ENCODE data around the gene EHBP1. TPM values are rescaled to one million over a fixed set of nuclear protein-coding genes. Genes with fewer than 3 reads are reported as not detected.

Gene EHBP1
- total RNA-seq, 4 donors from 2014 or later, result 11.1 to 19.0 (median 15.4) TPM

GRCh38 chr2:62757029-62757428 lies 51.5 kb downstream of the EHBP1 start:
- intact Hi-C loops (cut with DNase I; ENCODE audit: low total_unique reads), result no loop called here

GRCh38 chr2:62760026-62760425 lies 54.5 kb downstream of the EHBP1 start:
- TF ChIP-seq POLR2A (IDR thresholded peaks at IDR 0.05), result no peak
- TF ChIP-seq, protein P1, sequence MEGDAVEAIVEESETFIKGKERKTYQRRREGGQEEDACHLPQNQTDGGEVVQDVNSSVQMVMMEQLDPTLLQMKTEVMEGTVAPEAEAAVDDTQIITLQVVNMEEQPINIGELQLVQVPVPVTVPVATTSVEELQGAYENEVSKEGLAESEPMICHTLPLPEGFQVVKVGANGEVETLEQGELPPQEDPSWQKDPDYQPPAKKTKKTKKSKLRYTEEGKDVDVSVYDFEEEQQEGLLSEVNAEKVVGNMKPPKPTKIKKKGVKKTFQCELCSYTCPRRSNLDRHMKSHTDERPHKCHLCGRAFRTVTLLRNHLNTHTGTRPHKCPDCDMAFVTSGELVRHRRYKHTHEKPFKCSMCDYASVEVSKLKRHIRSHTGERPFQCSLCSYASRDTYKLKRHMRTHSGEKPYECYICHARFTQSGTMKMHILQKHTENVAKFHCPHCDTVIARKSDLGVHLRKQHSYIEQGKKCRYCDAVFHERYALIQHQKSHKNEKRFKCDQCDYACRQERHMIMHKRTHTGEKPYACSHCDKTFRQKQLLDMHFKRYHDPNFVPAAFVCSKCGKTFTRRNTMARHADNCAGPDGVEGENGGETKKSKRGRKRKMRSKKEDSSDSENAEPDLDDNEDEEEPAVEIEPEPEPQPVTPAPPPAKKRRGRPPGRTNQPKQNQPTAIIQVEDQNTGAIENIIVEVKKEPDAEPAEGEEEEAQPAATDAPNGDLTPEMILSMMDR (IDR thresholded peaks at IDR 0.05 in 4 of 5, conservative IDR thresholded peaks at IDR 0.05 in 1 of 5), result no peak

More at GRCh38 chr2:62757029-62757428, 51.5 kb downstream of the EHBP1 start:
- ATAC-seq, result no peak
- Histone ChIP-seq H3K9me3 (no peaks in the 10 kb centered on the region), H3K27ac (no peak overlapping the region), H3K36me3 (no peaks in the 10 kb centered on the region), H3K4me1 (no peaks in the 10 kb centered on the region), H3K4me3 (no peak overlapping the region), H3K27me3 (no peaks in the 10 kb centered on the region)
- DNase-seq, result no peak
- no peak for TF ChIP-seq POLR2A (IDR thresholded peaks at IDR 0.05)
- TF ChIP-seq, protein P1 (IDR thresholded peaks at IDR 0.05 in 4 of 5, conservative IDR thresholded peaks at IDR 0.05 in 1 of 5), result no peak
- in situ Hi-C loops (cut with MboI; ENCODE audit: low sequenced_read_pairs in 4 of 4), result loop anchor here in 1 of 4 donors (25.0 kb wide), 1 partner anchor 95 kb away; no protein-coding TSS in a partner anchor

DNA sequence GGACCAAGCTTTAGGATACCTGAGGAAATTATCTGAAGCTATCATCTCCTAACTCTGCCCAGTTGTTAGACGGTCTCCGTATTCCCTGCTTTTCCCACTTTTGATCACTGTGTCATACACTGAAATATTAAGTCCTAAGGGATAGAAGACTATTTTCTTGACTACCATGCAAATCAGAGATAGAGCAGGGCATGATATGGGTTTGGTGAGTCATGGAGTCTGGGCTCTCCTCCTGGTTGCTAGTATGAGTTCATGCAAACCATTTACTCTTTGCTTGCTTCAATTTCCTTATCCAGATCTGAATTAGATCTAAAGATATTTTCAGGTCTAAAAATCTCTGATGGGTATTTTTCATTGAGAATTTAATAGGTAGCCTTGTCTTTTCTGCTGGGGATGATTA lies 55.0 kb downstream of the EHBP1 start:
- H3K36me3 ChIP-seq, result no peaks in the 10 kb centered on the region
- no peak for DNase-seq
- intact Hi-C loops (cut with DNase I; ENCODE audit: low total_unique reads), result no loop called here
- H3K27me3 ChIP-seq, result no peaks in the 10 kb centered on the region
- in situ Hi-C loops (cut with MboI; ENCODE audit: low sequenced_read_pairs in 4 of 4), result loop anchor here in 1 of 4 donors (25.0 kb wide), 1 partner anchor 98 kb away; no protein-coding TSS in a partner anchor
- no peak overlapping the region for H3K4me3 ChIP-seq
- no peaks in the 10 kb centered on the region for H3K4me1 ChIP-seq
- no peak for ATAC-seq
- no peak overlapping the region for H3K27ac ChIP-seq
- TF ChIP-seq POLR2A (IDR thresholded peaks at IDR 0.05), result no peak
- TF ChIP-seq, protein P1 (IDR thresholded peaks at IDR 0.05 in 4 of 5, conservative IDR thresholded peaks at IDR 0.05 in 1 of 5), result no peak
- no peaks in the 10 kb centered on the region for H3K9me3 ChIP-seq

More at GRCh38 chr2:62760026-62760425, 54.5 kb downstream of the EHBP1 start:
- ATAC-seq (no peak), DNase-seq (no peak)
- Histone ChIP-seq H3K9me3 (no peaks in the 10 kb centered on the region), H3K4me1 (no peaks in the 10 kb centered on the region), H3K4me3 (no peak overlapping the region), H3K27ac (no peak overlapping the region), H3K36me3 (no peaks in the 10 kb centered on the region), H3K27me3 (no peaks in the 10 kb centered on the region)
- in situ Hi-C loops (cut with MboI; ENCODE audit: low sequenced_read_pairs in 4 of 4), result loop anchor here in 1 of 4 donors (25.0 kb wide), 1 partner anchor 98 kb away; no protein-coding TSS in a partner anchor
- intact Hi-C loops (cut with DNase I; ENCODE audit: low total_unique reads), result no loop called here

GRCh38 chr2:62765619-62766376 lies 60.3 kb downstream of the EHBP1 start:
- H3K4me1 ChIP-seq, result no peaks in the 10 kb centered on the region
- H3K9me3 ChIP-seq, result no peaks in the 10 kb centered on the region
- no peak for DNase-seq
- no peaks in the 10 kb centered on the region for H3K27me3 ChIP-seq
- in situ Hi-C loops (cut with MboI; ENCODE audit: low sequenced_read_pairs in 4 of 4) (loop anchor here in 1 of 4 donors (25.0 kb wide), 1 partner anchor 103 kb away; no protein-coding TSS in a partner anchor), intact Hi-C loops (cut with DNase I; ENCODE audit: low total_unique reads) (no loop called here)
- no peak overlapping the region for H3K4me3 ChIP-seq
- TF ChIP-seq, protein P1 (IDR thresholded peaks at IDR 0.05 in 4 of 5, conservative IDR thresholded peaks at IDR 0.05 in 1 of 5), result no peak
- TF ChIP-seq POLR2A (IDR thresholded peaks at IDR 0.05), result no peak
- no peak for ATAC-seq
- H3K27ac ChIP-seq, result no peak overlapping the region
- H3K36me3 ChIP-seq, result no peaks in the 10 kb centered on the region

Data from gastrocnemius medialis (tissue), 4 donors.